Prostate gland (tissue), 2 donors: ENCODE measurements around the gene KCNJ3. TPM values are rescaled to one million over a fixed set of nuclear protein-coding genes. Genes with fewer than 3 reads are reported as not detected.

Source experiments
- DNase-seq: peaks from one replicate; pipeline ENCODE4 v3.0.0-alpha.2; 2019; ENCODE audit warnings: low spot score
- H3K27ac ChIP-seq, 2 donors: fragments of 200-600 bp; sonication (generic); 2 replicates each; pipeline ENCODE4 v1.5.1; 2017 to 2019
- H3K27me3 ChIP-seq: fragments of 200-600 bp; sonication (generic); replicated peaks from 2 replicates; pipeline ENCODE4 v1.5.1; 2019; ENCODE audit not compliant: insufficient read depth
- H3K36me3 ChIP-seq, 2 donors: fragments of 200-600 bp; sonication (generic); 1 replicate in 1 of 2; 2 replicates in 1 of 2; pipeline versions ENCODE4 v1.5.1 to v1.8.1; 2017 to 2019
- H3K4me1 ChIP-seq: fragments of 200-600 bp; sonication (generic); replicated peaks from 2 replicates; pipeline ENCODE4 v1.5.1; 2019
- H3K4me3 ChIP-seq, 2 donors: fragments of 200-600 bp; sonication (generic); 2 replicates each; pipeline ENCODE4 v1.5.1; 2017 to 2019
- H3K9me3 ChIP-seq: fragments of 200-600 bp; sonication (generic); 2 replicates; pipeline ENCODE4 v1.5.1; 2017
- POLR2A ChIP-seq: fragments of 450-650 bp; IDR thresholded peaks from one replicate; pipeline ENCODE4 v1.6.1; 2016; ENCODE audit warnings: antibody characterized with exemption, mild to moderate bottlenecking
- POLR2AphosphoS5 ChIP-seq: sonication (generic); formaldehyde crosslinking; IDR thresholded peaks from one replicate; pipeline ENCODE4 v1.6.1; 2017; ENCODE audit warnings: antibody characterized with exemption
- WGBS: methylation state at CpG from one replicate; pipeline ENCODE4 v1.1.5; 2018; 5-methylcytosine and 5-hydroxymethylcytosine counted together
- intact Hi-C: fragments of 100-400 bp; cut with DNase I; formaldehyde crosslinking; loops from one replicate; pipeline ENCODE4 v1.14.2; 2022
- total RNA-seq, 2 donors: library from RNA; depleted of rRNA; stranded (reverse); fragments of >200 nt; gene quantifications; one replicate each; pipeline ENCODE4 v1.1.0, GENCODE V29; 2016
- TF ChIP-seq, protein P1 (sequence below), 4 experiments: fragments of 200-600 bp in 2 of 4; fragments of 450-650 bp in 2 of 4; sonication (generic) in 2 of 4; IDR thresholded peaks; 1 replicate in 3 of 4; 2 replicates in 1 of 4; pipeline ENCODE4 v1.5.1; 2016 to 2019; ENCODE audit warnings: antibody characterized with exemption in 4 of 4, mild to moderate bottlenecking in 2 of 4, moderate library complexity in 2 of 4

The KCNJ3 gene, protein sequence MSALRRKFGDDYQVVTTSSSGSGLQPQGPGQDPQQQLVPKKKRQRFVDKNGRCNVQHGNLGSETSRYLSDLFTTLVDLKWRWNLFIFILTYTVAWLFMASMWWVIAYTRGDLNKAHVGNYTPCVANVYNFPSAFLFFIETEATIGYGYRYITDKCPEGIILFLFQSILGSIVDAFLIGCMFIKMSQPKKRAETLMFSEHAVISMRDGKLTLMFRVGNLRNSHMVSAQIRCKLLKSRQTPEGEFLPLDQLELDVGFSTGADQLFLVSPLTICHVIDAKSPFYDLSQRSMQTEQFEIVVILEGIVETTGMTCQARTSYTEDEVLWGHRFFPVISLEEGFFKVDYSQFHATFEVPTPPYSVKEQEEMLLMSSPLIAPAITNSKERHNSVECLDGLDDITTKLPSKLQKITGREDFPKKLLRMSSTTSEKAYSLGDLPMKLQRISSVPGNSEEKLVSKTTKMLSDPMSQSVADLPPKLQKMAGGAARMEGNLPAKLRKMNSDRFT
- total RNA-seq = 1 to 10 TPM; 2.7 to 8.8 TPM

DNA sequence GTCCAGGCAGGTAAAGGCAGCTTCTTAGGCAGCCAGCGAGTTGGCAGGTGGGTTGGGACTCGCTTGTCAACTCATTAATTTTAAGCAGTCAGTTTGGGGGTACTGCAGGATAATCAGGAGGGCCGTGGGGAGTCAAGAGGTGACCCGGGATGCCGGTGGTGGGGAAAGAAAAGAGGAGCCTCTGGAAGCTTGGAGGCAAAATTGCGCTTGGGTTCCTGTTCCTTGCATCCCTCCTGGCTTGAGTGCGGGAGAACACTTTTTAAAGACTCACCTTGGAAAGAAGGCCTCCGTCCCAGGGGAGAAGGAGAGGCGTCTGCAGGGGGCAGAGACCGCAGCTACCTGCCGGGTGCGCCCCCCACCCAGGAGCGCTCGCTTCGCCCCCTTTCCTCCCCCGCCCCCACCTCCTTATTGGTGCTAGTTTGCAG, at the start of gene KCNJ3:
Gene KCNJ3 (plus strand): TSS at position 400 of the 425 bp plus-strand sequence. CDS start 81 bp downstream, outside the sequence.
- intact Hi-C loops = no loop called here
- peaks cover 4% of the 10 kb centered on the region for H3K27me3 ChIP-seq
- no peak for TF ChIP-seq POLR2AphosphoS5
- TF ChIP-seq, protein P1, sequence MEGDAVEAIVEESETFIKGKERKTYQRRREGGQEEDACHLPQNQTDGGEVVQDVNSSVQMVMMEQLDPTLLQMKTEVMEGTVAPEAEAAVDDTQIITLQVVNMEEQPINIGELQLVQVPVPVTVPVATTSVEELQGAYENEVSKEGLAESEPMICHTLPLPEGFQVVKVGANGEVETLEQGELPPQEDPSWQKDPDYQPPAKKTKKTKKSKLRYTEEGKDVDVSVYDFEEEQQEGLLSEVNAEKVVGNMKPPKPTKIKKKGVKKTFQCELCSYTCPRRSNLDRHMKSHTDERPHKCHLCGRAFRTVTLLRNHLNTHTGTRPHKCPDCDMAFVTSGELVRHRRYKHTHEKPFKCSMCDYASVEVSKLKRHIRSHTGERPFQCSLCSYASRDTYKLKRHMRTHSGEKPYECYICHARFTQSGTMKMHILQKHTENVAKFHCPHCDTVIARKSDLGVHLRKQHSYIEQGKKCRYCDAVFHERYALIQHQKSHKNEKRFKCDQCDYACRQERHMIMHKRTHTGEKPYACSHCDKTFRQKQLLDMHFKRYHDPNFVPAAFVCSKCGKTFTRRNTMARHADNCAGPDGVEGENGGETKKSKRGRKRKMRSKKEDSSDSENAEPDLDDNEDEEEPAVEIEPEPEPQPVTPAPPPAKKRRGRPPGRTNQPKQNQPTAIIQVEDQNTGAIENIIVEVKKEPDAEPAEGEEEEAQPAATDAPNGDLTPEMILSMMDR (IDR thresholded peaks at IDR 0.05) = no peak
- no peak for TF ChIP-seq POLR2A
- H3K36me3 ChIP-seq = no peaks in the 10 kb centered on the region
- H3K27ac ChIP-seq = peak within 1 kb of the TSS in 1 of 2 donors; percentile 39
- H3K4me1 ChIP-seq = no peaks in the 10 kb centered on the region
- DNase-seq = no peak
- 1% methylated on average over 16 of the region's 16 CpGs for WGBS
- no peaks in the 10 kb centered on the region for H3K9me3 ChIP-seq
- peak within 1 kb of the TSS; percentile 25 for H3K4me3 ChIP-seq

- H3K27ac ChIP-seq = no peak overlapping the region
- no peaks in the 10 kb centered on the region for H3K36me3 ChIP-seq
- no peak for TF ChIP-seq POLR2AphosphoS5
- TF ChIP-seq, protein P1 (IDR thresholded peaks at IDR 0.05) = no peak
- no peak for TF ChIP-seq POLR2A
- DNase-seq = no peak
- H3K9me3 ChIP-seq = no peaks in the 10 kb centered on the region
- H3K4me1 ChIP-seq = no peaks in the 10 kb centered on the region
- H3K27me3 ChIP-seq = no peaks in the 10 kb centered on the region
- intact Hi-C loops = no loop called here
- H3K4me3 ChIP-seq = no peak overlapping the region
These were observed 43.0 kb upstream of the KCNJ3 start for GRCh38 chr2:154655499-154655898.

DNA sequence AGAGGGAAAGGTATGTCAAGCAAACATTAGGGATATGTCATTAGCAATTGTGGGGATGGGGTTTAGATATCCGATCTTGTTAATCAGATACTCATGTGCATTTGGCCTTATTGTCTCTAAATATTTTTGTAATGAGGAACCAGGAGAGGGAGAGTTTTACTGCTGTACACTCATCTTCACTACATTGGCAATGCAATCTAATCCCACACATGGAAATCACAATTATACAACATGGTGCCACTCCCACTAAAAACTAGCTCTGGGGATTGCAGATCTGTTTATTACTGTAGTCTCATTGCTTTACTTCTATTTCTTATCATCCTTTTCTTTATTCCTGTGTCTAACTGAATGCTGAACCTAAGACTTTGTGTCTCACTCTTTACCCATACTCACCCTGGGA, 39.6 kb upstream of the KCNJ3 start:
- Histone ChIP-seq H3K27ac (no peak overlapping the region), H3K9me3 (no peaks in the 10 kb centered on the region), H3K27me3 (no peaks in the 10 kb centered on the region), H3K4me3 (no peak overlapping the region), H3K36me3 (no peaks in the 10 kb centered on the region), H3K4me1 (no peaks in the 10 kb centered on the region)
- 94% methylated on average over 1 of the region's 1 CpG for WGBS
- DNase-seq = no peak
- intact Hi-C loops = no loop called here
- TF ChIP-seq POLR2A = no peak
- TF ChIP-seq POLR2AphosphoS5 = no peak
- TF ChIP-seq, protein P1 (IDR thresholded peaks at IDR 0.05) = no peak

GRCh38 chr2:154664248-154664647, 34.2 kb upstream of the KCNJ3 start:
- intact Hi-C loops = no loop called here

More at GRCh38 chr2:154664248-154664647, 34.2 kb upstream of the KCNJ3 start:
- Histone ChIP-seq H3K9me3 (no peaks in the 10 kb centered on the region), H3K4me1 (no peaks in the 10 kb centered on the region), H3K27me3 (no peaks in the 10 kb centered on the region), H3K27ac (no peak overlapping the region), H3K36me3 (no peaks in the 10 kb centered on the region), H3K4me3 (no peak overlapping the region)
- TF ChIP-seq POLR2A (no peak), POLR2AphosphoS5 (no peak)
- TF ChIP-seq, protein P1 (IDR thresholded peaks at IDR 0.05) = no peak
- no peak for DNase-seq
